ENCODE data around the gene SLC12A3.
"Not testable (repeated sequence)": the region's sequence is repeated elsewhere in the genome, so short reads cannot be mapped to it uniquely, and the experiment has no call there.

The SLC12A3 gene

GRCh38 chr16:56929639-56930038 is 64.6 kb downstream of the SLC12A3 start:
- no peak for DNase-seq

- peak; percentile 54 for DNase-seq
These were observed 65.7 kb downstream of the SLC12A3 start for GRCh38 chr16:56930486-56931270.

- no peak for DNase-seq
These were observed 66.4 kb downstream of the SLC12A3 start for GRCh38 chr16:56931271-56931891.

- peak; percentile 97 for DNase-seq
These were observed 67.1 kb downstream of the SLC12A3 start, which contains the start of gene HERPUD1 for GRCh38 chr16:56931892-56932720. HERPUD1 (plus strand) TSS chr16:56932142; CDS start chr16:56932245, 103 bp downstream.

GRCh38 chr16:56932721-56933619 is 68.0 kb downstream of the SLC12A3 start:
- peak; percentile 66 for DNase-seq

- DNase-seq = no peak
These were observed 69.0 kb downstream of the SLC12A3 start for GRCh38 chr16:56933828-56934598.

GRCh38 chr16:56934599-56935145 is 69.7 kb downstream of the SLC12A3 start:
- DNase-seq = not testable (repeated sequence)

GRCh38 chr16:56935201-56935600 is 70.2 kb downstream of the SLC12A3 start:
- no peak for DNase-seq

- DNase-seq = no peak
These were observed 71.5 kb downstream of the SLC12A3 start for GRCh38 chr16:56936491-56936890.

- DNase-seq = no peak
These were observed 71.9 kb downstream of the SLC12A3 start for GRCh38 chr16:56936950-56937349.

- DNase-seq = no peak
These were observed 73.9 kb downstream of the SLC12A3 start for GRCh38 chr16:56938664-56939513.

- peak; percentile 28 for DNase-seq
These were observed 74.8 kb downstream of the SLC12A3 start for GRCh38 chr16:56939801-56940200.

- no peak for DNase-seq
These were observed 76.1 kb downstream of the SLC12A3 start for GRCh38 chr16:56941092-56941491.

GRCh38 chr16:56941856-56942331 is 76.9 kb downstream of the SLC12A3 start:
- no peak for DNase-seq

- no peak for DNase-seq
These were observed 78.9 kb downstream of the SLC12A3 start for GRCh38 chr16:56943761-56944375.

- no peak for DNase-seq
These were observed 80.2 kb downstream of the SLC12A3 start for GRCh38 chr16:56944954-56945839.

GRCh38 chr16:56945847-56946527 is 81.0 kb downstream of the SLC12A3 start:
- no peak for DNase-seq
